Activated CD4-positive, alpha-beta T cell treated with anti-CD3 and anti-CD28 coated beads, Interleukin-2, Interleukin-6, amounts not matched to agents 100 ng/mL and 50 ng/mL, durations not matched to agents 16 hours and 8 hours (primary cell): ENCODE results near the gene IFT43.

Experiments used
- DNase-seq: peaks from one replicate; pipeline ENCODE4 v3.0.0-alpha.2; 2020

Gene IFT43

DNA sequence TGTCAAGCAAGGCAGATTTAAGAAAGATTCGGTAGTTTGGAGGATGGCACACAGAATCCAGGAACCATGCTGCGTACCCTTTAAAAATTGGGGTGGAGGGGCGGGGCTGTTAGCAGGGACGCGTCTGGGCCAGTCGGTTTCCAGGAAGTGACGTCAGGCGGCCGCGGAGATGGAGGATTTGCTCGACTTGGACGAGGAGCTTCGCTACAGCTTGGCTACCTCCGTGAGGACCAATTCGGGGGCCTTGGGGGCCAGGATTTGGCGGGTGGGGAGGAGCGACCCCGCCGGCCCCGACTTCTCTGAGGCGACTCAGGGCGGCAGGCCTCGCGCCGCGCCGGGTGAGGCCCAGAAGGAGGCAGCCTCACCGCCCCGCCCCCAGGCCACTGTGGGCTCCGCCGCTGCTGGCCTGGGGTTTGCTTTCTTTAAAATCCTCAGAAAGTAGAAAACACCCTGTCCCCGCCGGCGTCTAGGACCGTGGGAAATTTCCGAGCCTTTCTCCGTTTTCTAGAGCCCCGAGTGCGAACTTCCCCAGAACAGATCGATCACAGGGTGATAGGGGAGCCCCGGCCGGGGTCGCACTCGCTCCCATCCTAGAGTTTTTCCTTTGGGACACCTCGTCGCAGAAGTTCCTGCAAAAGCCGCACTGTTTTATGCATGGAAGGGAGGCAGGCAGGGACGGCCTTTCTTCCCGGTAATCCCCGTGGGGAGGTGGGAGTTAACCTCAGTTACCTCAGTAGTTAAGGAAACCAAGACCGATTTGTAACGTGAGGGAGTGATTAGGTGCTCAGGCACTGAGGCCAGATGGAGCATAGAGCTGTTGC is at the start of gene IFT43:
TSS of gene IFT43 (plus strand) at position 146 of the 821 bp plus-strand sequence. CDS start at position 170, 24 bp downstream.
- DNase-seq, result peak; percentile 90

DNA sequence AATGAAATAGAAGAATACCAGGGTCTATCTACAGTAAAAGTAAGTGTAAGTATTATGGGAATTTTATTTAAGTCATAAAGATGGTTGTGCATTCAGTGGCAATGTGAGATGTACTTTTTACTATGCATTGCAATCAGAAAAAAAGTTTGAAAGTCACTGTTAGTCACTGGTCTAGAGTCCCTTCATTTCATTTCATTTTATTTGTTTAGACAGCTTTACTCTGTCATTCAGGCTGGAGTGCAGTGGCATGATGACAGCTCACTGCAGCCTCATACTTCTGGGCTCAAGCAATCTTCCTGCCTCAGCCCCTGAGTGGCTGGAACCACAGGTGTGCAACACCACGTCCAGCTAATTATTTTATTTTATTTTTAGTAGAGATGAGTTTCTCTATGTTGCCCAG is 46.4 kb upstream of the IFT43 start:
- DNase-seq, result no peak

DNA sequence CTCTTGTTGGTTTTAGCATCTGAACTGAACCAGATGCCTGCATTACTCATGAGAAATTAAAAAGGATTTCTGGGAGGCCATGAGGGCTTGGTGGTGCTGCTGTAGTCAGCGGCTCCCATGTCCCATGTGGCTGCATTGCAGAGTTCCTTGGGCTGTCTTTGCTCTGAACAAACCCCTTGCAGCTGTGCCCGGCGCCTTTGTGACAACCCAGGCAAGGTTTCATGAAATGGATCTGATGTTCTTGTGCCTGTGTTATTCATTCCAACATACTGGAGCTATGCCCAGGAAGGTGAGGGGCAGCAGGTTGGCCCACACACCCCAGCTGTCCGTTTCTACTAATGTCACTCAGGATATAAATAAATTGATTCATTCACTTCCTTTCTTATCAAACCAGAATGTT is 44.5 kb upstream of the IFT43 start:
- DNase-seq, result no peak

DNA sequence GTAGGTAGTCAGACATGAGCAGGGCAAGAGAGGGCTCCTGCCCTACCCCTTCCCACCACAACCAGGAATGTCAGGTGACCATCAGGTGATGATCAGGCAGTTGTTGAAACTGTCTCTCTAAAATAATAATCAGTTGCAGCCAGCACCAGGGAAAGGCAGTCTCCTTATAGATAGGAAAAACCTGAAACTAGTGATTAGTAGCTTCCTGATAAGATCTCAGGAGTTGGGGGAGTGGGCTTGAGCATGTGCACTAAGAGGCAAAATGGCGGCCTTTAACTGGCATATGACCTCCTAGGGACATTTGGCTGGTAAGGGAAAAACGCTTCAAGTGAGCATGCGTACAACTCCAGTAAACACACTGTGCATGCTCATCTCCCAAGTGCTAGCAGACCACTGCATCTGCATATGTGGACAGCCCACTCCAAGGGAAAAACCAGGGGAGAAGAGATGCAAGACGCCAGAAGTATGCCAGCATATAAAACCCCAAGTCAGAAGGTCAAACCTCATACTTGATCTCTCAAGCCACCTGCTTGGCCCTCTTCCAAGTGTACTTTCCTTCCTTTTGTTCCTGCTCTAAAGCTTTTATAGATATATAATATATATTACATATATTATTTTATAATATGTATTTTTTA is 40.8 kb upstream of the IFT43 start:
- DNase-seq, result no peak

DNA sequence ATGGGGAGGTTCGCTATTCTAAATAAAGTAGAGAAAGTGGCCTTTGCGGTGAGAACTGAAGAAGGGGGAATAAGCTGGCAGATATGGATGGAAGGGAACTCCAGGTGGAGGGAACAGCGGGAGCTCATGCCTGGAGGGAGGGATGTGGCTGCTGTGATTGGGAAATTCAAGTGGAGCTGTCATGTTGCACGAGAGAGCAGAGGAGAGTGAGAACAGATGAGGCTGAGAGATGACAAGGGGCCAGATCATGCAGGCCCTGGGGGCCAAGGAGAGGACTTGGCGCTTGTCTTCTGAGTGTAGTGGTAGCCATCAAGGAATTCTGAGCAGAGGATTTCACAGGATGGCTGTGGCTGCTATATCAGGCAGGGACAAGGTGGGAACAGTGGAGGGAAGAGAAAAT is 38.8 kb upstream of the IFT43 start:
- no peak for DNase-seq

DNA sequence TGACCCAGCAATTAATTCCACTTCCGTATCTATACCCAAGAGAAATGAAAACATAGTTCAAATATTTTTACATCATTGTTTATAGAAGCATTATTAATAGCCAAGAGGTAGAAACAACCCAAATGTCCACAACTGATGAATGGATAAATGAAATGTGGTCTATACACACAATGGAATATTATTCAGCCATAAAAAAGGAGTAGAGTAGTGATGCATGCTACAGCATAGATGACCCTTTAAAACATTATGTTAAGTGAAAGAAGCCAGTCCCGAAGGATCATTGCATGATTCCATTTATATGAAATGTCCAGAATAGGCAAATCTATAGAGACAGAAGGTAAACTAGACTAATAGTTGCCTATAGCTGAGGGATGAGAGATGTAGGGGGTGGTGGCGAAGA is 33.1 kb upstream of the IFT43 start:
- DNase-seq, result no peak

DNA sequence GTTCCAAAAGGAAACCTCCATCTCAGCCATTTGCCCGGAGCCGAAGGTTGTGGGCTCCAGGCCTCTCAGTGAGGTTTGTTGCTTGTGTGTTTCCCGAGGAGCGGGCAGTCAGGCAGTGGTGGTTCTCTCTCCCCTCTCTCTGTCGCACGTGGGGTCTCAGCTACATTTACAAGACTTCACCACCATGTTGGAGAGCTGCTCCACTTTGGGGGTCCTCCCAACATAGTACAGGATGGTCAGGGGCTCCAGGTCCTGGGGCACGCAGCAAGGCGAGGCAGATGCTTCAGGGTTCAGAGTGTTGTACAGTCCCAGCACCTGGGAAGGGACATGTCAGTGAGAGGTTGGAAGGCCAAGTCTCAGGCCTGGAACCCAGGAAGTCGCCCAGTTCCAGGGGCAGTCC is 26.5 kb upstream of the IFT43 start:
- no peak for DNase-seq

DNA sequence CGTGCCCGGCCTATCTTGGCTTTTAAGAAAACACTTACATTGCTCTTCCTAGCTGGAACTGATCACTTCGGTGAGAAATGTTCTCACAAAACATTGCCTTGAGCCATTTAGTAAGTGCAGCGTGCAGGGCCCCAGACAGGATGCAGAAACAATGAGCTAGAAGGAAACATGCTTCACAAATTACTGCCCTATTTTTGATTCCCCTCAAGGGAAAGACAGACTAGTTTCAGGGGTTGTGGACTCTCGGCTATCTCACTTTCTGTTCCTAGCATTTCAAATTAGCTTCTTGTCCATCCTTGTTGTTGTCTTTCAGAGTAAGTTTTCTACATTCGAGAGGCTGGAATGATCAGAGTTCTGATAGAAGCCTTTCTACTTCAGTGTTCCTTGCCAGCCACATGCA is 25.3 kb upstream of the IFT43 start:
- DNase-seq, result no peak

DNA sequence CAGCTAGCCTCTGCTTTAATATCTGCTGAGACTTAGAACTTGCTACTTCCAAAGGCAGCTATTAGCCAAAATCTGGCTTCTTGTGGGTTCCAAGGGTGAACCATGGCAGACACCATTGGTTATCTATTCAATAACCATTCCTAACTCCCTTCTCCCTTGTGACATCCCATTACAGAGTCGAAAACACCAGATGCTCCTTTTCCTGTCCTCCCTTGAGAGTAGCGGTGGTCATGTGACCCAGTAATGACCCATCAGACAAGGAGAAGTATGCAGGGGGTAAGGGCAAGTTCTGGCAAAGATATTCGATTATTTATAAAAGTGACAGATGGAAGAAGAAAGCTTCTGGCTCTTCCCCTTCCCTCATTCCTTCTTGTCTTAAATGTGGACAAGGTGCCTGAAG is 23.9 kb upstream of the IFT43 start:
- no peak for DNase-seq

DNA sequence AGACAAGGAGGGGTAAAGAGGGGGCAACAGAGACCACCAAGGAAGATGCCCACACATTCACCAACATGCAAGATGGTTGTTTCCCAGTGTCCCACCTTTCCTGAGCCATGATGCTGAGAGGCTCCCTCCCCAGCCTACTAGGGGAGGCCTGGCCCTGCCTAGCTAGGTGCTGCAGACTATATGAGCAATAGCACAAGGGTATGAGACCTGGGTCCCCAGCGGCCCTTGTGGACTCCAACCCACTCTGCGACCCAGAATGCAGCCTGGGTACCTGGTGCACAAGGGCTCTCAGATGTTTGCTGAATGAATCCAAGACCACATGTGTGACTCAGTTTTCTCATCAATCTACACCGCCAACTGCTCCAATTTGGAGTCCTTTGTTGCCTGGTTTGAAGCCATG is 17.7 kb upstream of the IFT43 start:
- no peak for DNase-seq

DNA sequence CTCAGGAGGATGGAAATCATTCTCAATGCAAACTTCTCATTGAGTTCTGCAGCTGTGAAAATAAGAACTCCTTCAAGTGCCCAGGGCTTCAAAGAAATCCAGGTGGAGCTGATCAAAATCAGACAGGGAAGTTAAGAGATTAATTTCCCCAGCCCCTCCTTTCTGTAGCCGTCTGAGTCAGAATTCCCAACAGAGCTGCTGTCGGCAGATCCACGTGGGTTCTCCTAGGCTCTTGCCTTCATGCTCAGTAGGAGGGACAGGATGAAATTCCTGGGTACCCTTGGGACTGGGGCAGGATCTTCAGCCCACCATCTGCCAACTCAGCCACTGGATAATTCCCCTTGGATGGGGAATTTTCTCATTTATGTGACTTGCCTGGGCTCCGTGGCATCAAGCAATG is 17.1 kb upstream of the IFT43 start:
- no peak for DNase-seq

DNA sequence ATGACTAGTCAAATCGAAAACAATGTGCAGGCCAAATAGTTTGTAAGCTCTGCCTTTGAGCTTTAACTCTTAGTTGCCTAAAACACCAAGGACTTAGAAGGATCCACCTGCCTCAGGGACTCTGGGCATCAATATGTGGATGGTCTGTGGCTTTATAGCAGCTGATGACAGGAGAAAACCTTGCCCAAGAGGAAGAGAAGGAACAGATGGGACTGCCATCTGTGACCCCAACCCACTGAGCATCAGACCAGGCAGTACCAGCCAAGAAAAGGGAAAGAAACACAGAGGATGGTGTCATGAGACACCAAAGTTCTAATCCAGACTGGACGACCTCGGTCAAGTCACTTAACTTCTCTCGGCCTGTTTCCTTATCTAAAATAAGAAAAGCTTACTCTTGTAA is 16.4 kb upstream of the IFT43 start:
- no peak for DNase-seq

DNA sequence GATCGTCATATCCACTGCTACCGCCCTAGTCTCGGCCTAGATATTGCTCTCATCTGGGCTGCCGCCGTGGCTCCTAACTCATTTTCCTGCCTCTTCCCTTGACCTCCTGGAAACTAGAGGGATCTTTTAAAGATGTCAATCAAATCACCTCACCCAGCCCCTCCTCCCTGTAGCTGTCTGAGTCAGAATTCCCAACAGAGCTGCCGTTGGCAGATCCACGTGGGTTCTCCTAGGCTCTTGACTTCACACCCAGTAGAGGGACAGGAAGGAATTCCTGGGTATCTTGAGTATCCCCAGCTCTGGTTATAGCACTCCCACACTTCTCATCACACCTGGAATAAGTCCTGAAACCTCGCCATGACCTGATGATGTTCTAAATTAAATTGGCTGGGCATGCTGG is 15.7 kb upstream of the IFT43 start:
- no peak for DNase-seq

DNA sequence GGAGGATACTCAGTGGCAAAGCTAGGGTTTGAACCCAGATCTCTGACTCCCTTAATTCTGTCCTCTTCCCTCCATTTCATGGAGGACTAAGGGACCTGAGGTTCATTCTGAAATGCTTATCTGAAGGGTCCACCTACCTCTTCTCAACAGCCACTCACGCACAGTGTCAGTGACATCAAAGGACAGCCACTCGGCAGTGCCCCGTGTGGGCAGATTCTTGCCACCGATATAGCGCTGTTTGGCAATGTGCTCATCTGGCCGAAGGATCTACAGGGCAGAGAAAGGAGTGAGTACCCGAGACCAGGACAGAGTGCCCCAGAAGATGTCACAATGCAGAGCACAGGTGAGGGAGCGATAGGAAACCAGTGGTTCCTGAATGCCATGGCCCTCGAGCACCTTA is 14.6 kb upstream of the IFT43 start:
- DNase-seq, result no peak

DNA sequence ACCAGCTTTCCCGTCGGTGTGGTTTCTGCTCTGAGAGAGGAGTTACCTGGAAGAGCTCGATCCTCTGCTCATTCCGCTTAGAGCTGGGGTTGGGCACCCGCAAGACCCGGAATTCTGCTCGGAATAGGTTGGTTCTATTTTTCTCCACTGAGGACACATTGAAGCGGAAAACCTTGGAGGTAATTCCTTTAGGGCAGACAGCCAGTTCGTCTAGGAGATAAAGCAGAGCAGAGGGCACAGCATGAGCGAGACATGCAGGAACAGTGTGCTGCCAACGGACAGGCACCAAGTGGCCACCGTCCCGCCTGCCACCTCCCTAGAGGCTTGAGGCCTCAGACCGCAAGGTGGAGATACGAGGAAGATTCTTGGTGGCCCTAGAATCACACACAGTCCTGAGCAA is 14.1 kb upstream of the IFT43 start:
- DNase-seq, result no peak

DNA sequence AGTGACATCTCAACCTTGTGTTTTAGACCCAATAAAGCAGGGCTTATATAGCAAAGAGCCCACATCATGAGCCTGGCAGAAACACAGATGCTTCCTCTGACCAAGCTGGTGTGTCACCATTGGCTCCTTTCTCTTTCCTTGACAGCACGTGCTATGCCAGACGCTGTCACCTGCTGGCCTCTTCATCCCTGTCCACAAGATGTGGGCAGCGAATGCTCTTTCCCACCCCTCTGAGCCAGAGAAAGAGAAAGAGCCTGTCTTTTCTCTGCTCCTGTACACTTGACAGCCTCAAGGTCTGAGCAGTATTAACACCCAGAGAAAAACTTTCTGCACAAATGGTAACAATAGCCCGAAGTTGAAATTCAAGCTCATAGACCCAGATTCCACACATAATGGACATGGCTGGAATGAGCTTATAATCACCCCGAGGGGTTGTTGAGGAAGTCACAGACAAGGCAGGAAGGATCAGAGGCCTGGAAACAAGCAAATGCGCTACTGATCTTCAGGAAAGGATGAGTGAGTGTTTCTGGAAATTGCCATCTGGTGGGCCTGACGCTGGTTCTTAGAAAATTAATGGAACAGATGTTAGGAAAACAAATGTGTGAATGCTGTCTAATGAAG is 12.7 kb upstream of the IFT43 start:
- no peak for DNase-seq

DNA sequence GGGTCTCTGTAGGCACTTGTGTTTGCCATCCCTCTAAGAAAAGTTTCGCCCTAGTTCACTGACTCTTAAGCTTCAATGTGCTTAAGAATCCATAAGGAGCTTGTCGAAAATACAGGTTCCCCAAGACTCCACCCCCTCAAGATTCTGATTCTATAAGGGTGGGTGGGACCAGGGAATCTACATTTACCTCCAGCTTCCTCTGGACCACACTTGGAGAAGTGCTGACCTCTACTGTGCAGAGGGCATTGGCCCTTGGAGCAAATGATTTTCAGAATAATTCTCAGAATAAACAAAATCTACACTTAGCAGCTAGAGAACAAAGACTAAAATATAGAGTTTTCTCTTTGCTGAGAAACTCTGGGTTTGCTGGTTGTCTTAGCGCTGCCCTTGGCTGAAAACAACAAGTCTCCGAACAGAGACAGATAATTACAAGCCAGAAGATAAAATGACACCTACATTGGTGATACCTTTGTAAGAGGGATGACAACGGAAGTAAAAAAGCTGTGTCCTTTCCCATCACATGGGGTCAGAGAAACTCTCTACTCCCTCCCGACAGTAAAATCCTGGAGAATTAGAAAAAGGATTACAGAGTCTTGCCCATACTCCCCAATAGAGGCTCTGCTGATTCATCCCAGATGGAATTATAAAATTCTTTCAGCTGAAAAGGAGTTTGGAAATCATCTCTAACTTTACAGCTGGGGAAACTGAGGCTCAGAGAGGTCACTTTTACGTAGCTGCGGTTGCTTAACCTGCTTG is 8.6 kb upstream of the IFT43 start:
- no peak for DNase-seq

DNA sequence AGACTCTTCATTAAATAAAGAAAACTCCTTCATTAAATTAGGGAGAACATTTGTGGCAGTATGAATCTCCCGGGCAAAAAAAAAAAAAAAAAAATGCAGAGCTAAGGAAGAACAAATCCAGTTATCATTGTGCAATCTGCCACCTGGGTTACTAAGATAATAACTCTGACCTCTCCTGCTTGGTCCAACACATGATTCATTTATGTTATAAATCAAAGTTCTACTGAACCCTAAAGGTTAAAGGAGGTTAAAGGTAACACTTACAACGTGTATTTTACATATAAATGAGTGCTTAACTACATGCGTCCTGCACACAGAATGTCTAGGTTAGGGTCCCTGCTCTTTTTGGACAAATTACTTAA is 8.0 kb upstream of the IFT43 start:
- no peak for DNase-seq

DNA sequence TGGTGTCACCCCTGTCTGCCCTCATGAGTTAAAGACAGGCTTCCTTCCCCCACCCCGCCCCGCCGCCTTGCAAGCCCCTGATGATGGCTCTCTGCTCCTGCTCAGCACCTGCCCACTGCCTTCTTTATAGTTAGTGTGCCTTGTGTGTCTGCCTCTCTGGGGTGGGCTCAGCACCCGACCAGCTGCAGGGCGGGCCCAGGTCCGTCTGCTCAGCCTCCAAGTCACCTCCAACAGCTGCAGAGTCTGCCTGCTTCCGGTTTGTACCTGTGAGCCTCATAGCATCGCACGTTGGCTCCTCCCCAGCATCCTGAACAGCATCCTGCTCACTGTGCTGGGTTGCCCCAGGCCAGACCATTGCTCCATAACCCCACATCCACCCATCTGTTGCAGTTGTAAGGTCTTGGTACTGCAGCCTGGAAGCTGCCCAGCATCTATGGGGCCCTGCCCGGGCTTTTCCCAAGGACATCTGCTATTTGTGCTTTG is 7.3 kb upstream of the IFT43 start:
- peak; percentile 19 for DNase-seq

DNA sequence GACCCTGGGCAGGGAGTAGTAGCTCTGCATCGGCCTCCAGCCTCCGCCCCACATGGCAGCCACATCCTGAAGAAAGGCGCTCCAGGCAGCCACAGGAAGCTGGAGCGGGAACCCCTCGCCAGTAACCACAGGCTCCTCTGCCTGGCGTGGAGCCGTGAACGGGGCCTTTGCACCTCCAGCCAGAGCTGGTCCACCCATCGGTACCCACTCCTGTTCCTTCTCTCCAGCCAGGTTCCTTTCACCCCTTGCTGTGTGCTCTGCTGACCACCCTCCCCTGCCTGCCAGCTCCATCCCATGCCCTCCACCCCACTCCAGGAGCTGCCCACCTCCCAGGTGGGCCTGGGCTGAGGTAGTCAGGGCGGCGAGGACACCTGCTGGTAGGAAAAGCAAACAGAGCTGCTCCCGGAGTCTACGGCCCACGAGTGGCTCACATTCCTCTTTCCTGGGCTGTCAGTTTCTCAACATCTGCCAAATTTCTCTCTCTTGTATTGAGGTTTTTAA is 6.4 kb upstream of the IFT43 start:
- DNase-seq, result peak; percentile 25

DNA sequence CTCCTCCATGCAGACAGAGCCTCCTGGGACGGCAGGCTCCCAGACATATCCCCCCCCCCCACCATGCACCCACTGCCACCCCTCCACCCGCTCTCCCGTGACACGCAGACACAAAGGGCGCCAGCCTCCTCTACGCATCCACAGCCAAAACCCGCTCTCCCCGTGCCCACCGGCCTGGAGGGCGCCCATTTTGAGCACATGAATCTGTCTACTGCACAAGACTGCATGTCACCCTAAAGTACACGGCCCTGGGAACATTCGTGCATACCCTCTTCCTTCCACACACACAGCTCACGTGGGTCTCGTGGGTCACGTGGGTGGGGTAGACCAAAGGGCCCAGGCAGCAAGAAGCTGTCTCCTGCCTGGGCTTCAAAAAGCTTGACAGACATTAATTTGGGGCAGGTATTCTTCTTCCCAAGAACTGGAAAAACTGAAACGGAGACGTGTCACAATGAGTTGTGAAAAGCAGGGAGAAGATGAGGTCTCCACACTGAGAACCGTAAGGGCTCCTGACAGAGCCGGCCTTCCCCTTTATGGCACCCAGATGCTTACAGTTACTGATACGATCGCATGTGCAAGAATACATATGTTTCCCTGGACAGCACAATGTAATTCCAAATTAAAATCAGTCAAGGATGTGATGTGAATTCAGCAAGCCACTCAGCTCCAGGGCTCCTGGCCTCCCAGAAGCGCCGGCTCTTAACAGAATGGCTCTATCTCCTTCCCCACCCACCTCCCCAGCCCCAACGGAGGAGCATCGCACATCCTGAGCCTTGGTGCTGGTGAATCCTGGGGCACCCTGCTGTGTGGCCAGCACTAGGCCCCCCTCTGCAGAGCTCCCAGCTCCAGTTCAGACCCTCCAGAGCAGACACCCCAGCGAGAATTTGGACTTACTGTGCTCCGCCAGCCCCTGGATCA is 5.7 kb upstream of the IFT43 start:
- no peak for DNase-seq

DNA sequence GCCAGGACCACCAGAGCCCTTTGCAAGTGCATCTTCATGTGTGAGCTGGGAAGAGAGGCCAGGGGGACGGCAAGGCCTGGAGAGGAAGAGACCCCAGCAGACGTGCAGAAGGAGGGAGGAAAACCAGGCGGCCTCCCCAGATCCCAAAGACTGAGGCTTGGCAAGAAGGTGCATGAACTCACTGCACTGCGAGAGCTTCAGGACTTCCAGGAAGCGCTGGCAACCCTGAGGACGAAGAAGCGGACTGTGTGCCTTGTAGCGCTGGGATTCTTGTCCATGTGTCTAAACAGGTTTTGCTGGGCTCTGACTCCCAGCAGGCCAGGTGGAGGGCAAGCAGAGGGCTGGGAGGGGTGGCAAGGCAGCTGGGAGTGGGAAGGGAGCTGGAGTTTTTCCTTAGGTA is 4.7 kb upstream of the IFT43 start:
- no peak for DNase-seq
